ENCODE results near the gene TMEM52B. TPM values are rescaled to one million over a fixed set of nuclear protein-coding genes. Genes with fewer than 3 reads are reported as not detected.

The TMEM52B gene
- total and polyA plus RNA-seq, 2 of the 13 experiments (the other 11 are each of a cell fraction or from before 2014, with no cell fraction given), result not detected

- TF ChIP-seq AHDC1 (CRISPR knock-in tag; IDR thresholded peaks at IDR 0.05; ENCODE audit: borderline replicate concordance), result no peak
- peak; percentile 86 for TF ChIP-seq SALL1 (CRISPR knock-in tag; IDR thresholded peaks at IDR 0.05)
- peak; percentile 19; the same call in 1 of the 2 replicates for TF ChIP-seq TOPORS (CRISPR knock-in tag; IDR thresholded peaks at IDR 0.05)
- TF ChIP-seq ZNF331 (CRISPR knock-in tag; IDR thresholded peaks at IDR 0.05), result peak; percentile 61; the same call in 1 of the 2 replicates
- TF ChIP-seq ZNF383 (CRISPR knock-in tag; IDR thresholded peaks at IDR 0.05; ENCODE audit: borderline replicate concordance), result no peak
- no peak for TF ChIP-seq TCF12 (IDR thresholded peaks at IDR 0.05)
- no peak; the same call in 1 of the 2 replicates for TF ChIP-seq TCF12 (CRISPR knock-in tag; IDR thresholded peaks at IDR 0.05)
- TF ChIP-seq KLF16 (CRISPR knock-in tag; IDR thresholded peaks at IDR 0.05), result peak in 1 of 2 experiments; percentile 56; a peak in 1 of 4 replicates
- TF ChIP-seq ZSCAN22 (CRISPR knock-in tag; IDR thresholded peaks at IDR 0.05), result no peak
- no peak for TF ChIP-seq ZBTB33 (CRISPR knock-in tag; IDR thresholded peaks at IDR 0.05)
- TF ChIP-seq NR3C1 (CRISPR knock-in tag; IDR thresholded peaks at IDR 0.05), result no peak
- no peak for TF ChIP-seq ZNF761 (CRISPR knock-in tag; conservative IDR thresholded peaks at IDR 0.05)
- TF ChIP-seq CEBPG (CRISPR knock-in tag; IDR thresholded peaks at IDR 0.05), result 0 out of 2 replicates have a peak, but pooled peaks have one; percentile 10
- TF ChIP-seq ZBTB43 (CRISPR knock-in tag; conservative IDR thresholded peaks at IDR 0.05), result peak; percentile 56; the same call in 1 of the 2 replicates
- TF ChIP-seq PHF20 (CRISPR knock-in tag; IDR thresholded peaks at IDR 0.05), result no peak
- no peak for TF ChIP-seq TFAP4 (IDR thresholded peaks at IDR 0.05; ENCODE audit: borderline replicate concordance, low read depth)
- TF ChIP-seq FUBP1 (CRISPR knock-in tag; IDR thresholded peaks at IDR 0.05; ENCODE audit: borderline replicate concordance), result no peak
Observed at GRCh38 chr12:10211940-10212738, 33.3 kb downstream of the TMEM52B start (continued).

Data from HepG2 (cell line).